Measurements from ENCODE around the gene RS1.

RS1 gene

DNA sequence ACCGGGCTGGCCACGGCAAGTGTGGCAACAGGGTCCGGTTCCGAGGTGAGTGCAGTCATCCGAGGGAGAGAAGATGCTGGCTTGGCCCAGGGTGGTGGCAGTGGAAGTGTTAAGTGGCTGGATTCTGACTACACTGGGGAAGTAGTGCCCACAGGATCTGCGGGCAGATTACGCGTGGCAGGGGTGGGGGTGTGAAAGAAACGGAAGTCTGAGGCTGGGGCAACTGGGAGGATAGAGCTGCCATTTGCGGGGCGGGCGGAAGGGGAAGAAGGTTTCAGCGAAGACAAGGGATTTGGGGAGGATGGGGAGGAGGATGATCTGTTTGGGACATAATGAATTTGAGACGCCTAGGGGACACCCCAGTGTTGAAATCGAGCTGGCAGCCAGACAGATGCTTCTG, 5.3 kb downstream of the RS1 start:
- H3K4me3 ChIP-seq (ENCODE audit: low read length): no peak overlapping the region
- no peak overlapping the region for H3K27ac ChIP-seq (ENCODE audit: low read length)
- H3K27me3 ChIP-seq (ENCODE audit: control insufficient read depth, insufficient read depth, low read length): no peaks in the 10 kb centered on the region
- no peaks in the 10 kb centered on the region for H3K9me3 ChIP-seq (ENCODE audit: control insufficient read depth, insufficient read depth, low read length)
- H3K4me1 ChIP-seq (ENCODE audit: control insufficient read depth, insufficient read depth, low read length): no peaks in the 10 kb centered on the region
- H3K36me3 ChIP-seq (ENCODE audit: control insufficient read depth, insufficient read depth, low read length): no peaks in the 10 kb centered on the region
- WGBS (ENCODE audit: insufficient coverage, insufficient read length): no CpG with 5 or more reads among the region's 15 CpGs
- DNase-seq (ENCODE audit: low read depth, low spot score): no peak

DNA sequence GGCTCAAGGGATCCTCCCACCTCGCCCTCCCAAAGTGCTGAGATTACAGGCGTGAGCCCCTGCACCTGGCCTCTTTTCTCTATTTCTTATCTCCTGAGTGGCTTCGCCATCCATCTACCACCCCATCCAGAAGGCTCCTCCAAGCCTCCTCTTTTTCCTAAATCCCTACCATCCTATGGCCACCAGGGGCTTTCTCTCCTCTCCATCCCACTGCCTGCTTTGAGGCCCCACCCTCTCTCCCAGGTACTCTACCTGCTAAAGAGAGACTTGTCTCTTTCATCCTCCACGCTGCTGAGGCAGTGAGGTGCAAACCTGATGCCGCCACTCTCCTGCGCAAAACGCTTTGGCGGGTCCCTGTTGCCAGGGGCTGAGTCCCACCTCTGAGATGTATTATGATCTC, 7.0 kb downstream of the RS1 start:
- H3K27ac ChIP-seq (ENCODE audit: low read length): no peak overlapping the region
- H3K4me1 ChIP-seq (ENCODE audit: control insufficient read depth, insufficient read depth, low read length): no peaks in the 10 kb centered on the region
- no peak overlapping the region for H3K4me3 ChIP-seq (ENCODE audit: low read length)
- no peaks in the 10 kb centered on the region for H3K36me3 ChIP-seq (ENCODE audit: control insufficient read depth, insufficient read depth, low read length)
- H3K27me3 ChIP-seq (ENCODE audit: control insufficient read depth, insufficient read depth, low read length): no peaks in the 10 kb centered on the region
- WGBS (ENCODE audit: insufficient coverage, insufficient read length): no CpG with 5 or more reads among the region's 8 CpGs
- no peaks in the 10 kb centered on the region for H3K9me3 ChIP-seq (ENCODE audit: control insufficient read depth, insufficient read depth, low read length)
- DNase-seq (ENCODE audit: low read depth, low spot score): no peak

DNA sequence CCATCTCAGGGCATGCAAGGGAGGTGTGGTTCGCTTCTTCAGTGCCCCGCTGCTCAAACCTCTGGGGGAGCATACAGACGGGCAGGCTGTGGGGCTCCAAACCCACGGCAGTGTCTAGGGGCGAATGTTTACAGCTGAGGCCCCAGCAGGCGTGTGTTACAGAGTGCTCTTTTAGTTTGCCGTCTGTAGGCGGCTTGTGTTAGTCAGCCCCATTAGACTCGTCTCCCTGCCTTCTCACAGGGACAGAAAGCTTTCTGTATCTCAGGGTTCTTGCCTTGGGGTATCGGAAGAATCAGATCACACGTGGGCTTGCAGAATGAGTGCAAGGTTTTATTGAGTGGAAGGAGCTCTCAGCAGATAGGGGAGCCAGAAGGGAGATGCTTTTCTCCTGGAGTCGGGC, 10.6 kb downstream of the RS1 start:
- no CpG with 5 or more reads among the region's 12 CpGs for WGBS (ENCODE audit: insufficient coverage, insufficient read length)
- H3K4me3 ChIP-seq (ENCODE audit: low read length): no peak overlapping the region

DNA sequence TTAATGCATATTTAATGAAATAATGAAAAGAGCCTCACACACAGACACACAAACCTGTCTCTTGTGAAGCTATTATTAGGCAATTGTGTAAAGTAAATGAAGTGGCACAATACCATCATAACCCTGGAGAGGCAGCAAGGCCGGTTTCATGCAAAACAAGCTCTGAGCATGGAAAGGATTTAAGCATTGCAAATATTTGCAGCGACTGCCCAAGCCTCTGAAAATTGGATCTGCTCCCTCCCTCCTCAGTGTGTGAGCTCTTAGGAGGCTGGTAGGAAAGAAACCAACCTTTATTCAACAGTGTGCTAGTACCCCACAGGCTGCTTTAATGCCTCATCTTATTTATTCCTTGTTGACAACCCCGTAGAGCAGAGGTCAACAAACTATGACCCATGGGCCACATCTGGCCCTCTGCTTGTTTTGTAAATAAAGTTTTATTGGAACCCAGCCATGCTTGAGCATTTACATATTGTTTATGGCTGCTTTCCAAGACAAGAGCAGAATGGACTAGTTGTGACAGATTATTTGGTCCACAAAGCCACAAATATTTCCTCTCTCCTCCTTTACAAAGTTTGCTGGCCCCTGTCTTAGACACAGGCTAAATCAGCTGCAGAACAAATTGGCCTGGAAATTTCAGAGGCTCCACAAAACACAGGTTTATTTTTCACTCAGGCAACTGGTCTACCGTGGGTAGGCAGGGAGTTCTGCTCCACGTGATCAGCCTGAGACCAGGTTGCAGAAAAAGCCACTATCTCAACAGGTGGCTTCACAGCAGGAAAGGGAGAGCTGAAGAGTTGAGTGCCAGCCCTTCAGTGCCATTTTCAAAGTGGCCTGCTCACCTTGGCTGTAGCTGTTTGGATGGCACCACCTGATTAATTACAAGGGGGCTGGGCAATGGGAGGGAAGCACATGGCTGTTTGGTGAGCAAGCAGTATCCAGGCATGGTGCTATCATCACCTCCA, 16.8 kb downstream of the RS1 start:
- H3K4me3 ChIP-seq (ENCODE audit: low read length): no peak overlapping the region
- no peaks in the 10 kb centered on the region for H3K9me3 ChIP-seq (ENCODE audit: control insufficient read depth, insufficient read depth, low read length)
- WGBS (ENCODE audit: insufficient coverage, insufficient read length): no CpG with 5 or more reads among the region's 5 CpGs
- no peak for DNase-seq (ENCODE audit: low read depth, low spot score)
- H3K27ac ChIP-seq (ENCODE audit: low read length): no peak overlapping the region
- H3K4me1 ChIP-seq (ENCODE audit: control insufficient read depth, insufficient read depth, low read length): peaks cover 1% of the 10 kb centered on the region; the same call in 1 of the 2 replicates
- no peaks in the 10 kb centered on the region for H3K36me3 ChIP-seq (ENCODE audit: control insufficient read depth, insufficient read depth, low read length)
- H3K27me3 ChIP-seq (ENCODE audit: control insufficient read depth, insufficient read depth, low read length): no peaks in the 10 kb centered on the region

More for the DNA sequence above, 10.6 kb downstream of the RS1 start:
- DNase-seq (ENCODE audit: low read depth, low spot score): no peak
- H3K4me1 ChIP-seq (ENCODE audit: control insufficient read depth, insufficient read depth, low read length): no peaks in the 10 kb centered on the region
- H3K27me3 ChIP-seq (ENCODE audit: control insufficient read depth, insufficient read depth, low read length): no peaks in the 10 kb centered on the region
- no peak overlapping the region for H3K27ac ChIP-seq (ENCODE audit: low read length)
- no peaks in the 10 kb centered on the region for H3K36me3 ChIP-seq (ENCODE audit: control insufficient read depth, insufficient read depth, low read length)
- no peaks in the 10 kb centered on the region for H3K9me3 ChIP-seq (ENCODE audit: control insufficient read depth, insufficient read depth, low read length)

DNA sequence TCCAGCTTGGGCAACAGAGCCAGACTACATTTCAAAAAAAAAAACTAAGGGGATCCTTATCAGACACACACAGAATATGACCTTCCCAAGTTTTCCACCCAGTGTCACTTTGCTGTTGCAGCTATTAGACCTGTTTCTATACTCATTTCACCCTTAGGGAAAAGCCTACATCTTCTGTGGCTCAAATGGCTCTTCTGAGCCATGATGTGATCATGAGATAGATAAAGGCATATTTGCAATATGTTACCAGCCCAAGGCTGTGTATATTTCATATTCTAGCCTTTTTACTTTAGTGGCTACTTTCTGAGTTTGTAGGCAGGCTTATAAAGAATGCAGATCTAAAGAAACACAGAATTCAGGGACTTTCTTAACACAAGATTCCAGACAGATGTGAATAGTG, 19.3 kb downstream of the RS1 start:
- H3K27me3 ChIP-seq (ENCODE audit: control insufficient read depth, insufficient read depth, low read length): no peaks in the 10 kb centered on the region
- H3K4me3 ChIP-seq (ENCODE audit: low read length): no peak overlapping the region
- no peaks in the 10 kb centered on the region for H3K36me3 ChIP-seq (ENCODE audit: control insufficient read depth, insufficient read depth, low read length)
- DNase-seq (ENCODE audit: low read depth, low spot score): no peak
- no peaks in the 10 kb centered on the region for H3K9me3 ChIP-seq (ENCODE audit: control insufficient read depth, insufficient read depth, low read length)
- no peak overlapping the region for H3K27ac ChIP-seq (ENCODE audit: low read length)
- peaks cover 5% of the 10 kb centered on the region; the same call in 1 of the 2 replicates for H3K4me1 ChIP-seq (ENCODE audit: control insufficient read depth, insufficient read depth, low read length)

DNA sequence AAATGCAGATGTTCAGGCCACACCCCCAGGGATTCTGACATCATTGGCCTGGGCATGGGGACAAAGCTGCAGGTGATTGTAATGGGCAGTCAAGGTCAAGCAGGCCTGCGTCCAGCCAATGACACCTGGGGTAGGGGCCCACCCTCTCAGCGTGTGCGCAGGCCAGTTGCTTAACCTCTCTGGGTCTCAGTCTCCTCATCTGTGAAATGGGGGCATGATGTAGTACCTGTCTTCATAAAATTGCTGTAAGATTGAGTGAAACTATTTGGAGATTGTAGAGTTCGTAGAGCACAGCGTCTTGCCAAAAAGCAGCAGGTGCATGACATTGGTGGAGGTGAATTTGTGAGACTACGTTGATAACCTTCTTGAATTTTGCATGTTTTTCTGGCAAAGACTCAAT, 21.2 kb downstream of the RS1 start:
- Histone ChIP-seq H3K4me1 (ENCODE audit: control insufficient read depth, insufficient read depth, low read length) (peaks cover 5% of the 10 kb centered on the region; the same call in 1 of the 2 replicates), H3K27ac (ENCODE audit: low read length) (no peak overlapping the region), H3K4me3 (ENCODE audit: low read length) (no peak overlapping the region), H3K9me3 (ENCODE audit: control insufficient read depth, insufficient read depth, low read length) (no peaks in the 10 kb centered on the region), H3K27me3 (ENCODE audit: control insufficient read depth, insufficient read depth, low read length) (no peaks in the 10 kb centered on the region), H3K36me3 (ENCODE audit: control insufficient read depth, insufficient read depth, low read length) (no peaks in the 10 kb centered on the region)
- no peak for DNase-seq (ENCODE audit: low read depth, low spot score)
- WGBS (ENCODE audit: insufficient coverage, insufficient read length): no CpG with 5 or more reads among the region's 6 CpGs

DNA sequence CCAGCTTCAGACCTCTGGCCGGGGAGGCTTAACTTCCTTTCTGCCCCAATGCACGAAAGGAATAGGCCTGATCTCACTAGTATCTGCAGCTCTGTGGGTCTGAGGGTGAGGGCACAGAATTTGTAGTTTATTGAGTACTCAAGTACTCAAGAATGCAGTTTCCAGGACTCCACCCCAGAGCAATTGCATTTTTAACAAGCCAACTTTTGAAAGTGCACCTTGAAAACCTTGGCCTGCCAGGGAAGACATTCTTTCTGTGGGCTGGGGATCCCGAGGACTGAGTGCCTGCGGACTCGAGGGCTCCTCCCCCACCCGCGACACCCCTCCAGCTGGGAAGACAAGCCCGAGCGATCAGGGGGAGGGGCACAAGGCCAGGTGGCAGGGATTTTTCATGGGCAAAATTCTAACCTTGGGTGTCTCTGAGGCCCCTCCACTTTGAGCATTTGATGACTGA, 22.4 kb downstream of the RS1 start:
- no peaks in the 10 kb centered on the region for H3K27me3 ChIP-seq (ENCODE audit: control insufficient read depth, insufficient read depth, low read length)
- no peaks in the 10 kb centered on the region for H3K9me3 ChIP-seq (ENCODE audit: control insufficient read depth, insufficient read depth, low read length)
- no peaks in the 10 kb centered on the region for H3K36me3 ChIP-seq (ENCODE audit: control insufficient read depth, insufficient read depth, low read length)
- no peak overlapping the region for H3K27ac ChIP-seq (ENCODE audit: low read length)
- DNase-seq (ENCODE audit: low read depth, low spot score): no peak
- peaks cover 5% of the 10 kb centered on the region; the same call in 1 of the 2 replicates for H3K4me1 ChIP-seq (ENCODE audit: control insufficient read depth, insufficient read depth, low read length)
- no CpG with 5 or more reads among the region's 9 CpGs for WGBS (ENCODE audit: insufficient coverage, insufficient read length)
- H3K4me3 ChIP-seq (ENCODE audit: low read length): no peak overlapping the region

DNA sequence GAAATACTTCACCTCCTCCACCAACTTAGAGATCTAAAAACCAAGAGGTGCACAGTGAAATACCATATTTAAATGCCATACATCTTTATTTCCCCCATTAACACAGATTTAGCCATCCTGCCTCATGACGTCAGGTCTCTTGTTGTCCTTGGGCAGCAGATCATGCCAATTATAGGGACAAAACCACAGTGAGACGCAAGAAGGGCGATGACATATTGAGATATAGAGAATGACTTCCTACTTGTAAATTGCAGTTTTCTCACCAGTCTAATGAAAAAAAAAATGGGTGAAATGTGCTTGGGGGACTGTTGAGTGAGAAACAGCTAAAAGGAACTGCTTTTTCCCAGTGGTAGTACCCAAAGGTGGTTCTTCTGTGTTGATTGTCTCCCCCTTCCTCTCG, 24.3 kb downstream of the RS1 start:
- H3K4me1 ChIP-seq (ENCODE audit: control insufficient read depth, insufficient read depth, low read length): peaks cover 5% of the 10 kb centered on the region; the same call in 1 of the 2 replicates
- no peaks in the 10 kb centered on the region for H3K9me3 ChIP-seq (ENCODE audit: control insufficient read depth, insufficient read depth, low read length)
- WGBS (ENCODE audit: insufficient coverage, insufficient read length): no CpG with 5 or more reads among the region's 4 CpGs
- no peaks in the 10 kb centered on the region for H3K36me3 ChIP-seq (ENCODE audit: control insufficient read depth, insufficient read depth, low read length)
- H3K27me3 ChIP-seq (ENCODE audit: control insufficient read depth, insufficient read depth, low read length): no peaks in the 10 kb centered on the region
- no peak overlapping the region for H3K4me3 ChIP-seq (ENCODE audit: low read length)
- DNase-seq (ENCODE audit: low read depth, low spot score): no peak
- H3K27ac ChIP-seq (ENCODE audit: low read length): no peak overlapping the region

DNA sequence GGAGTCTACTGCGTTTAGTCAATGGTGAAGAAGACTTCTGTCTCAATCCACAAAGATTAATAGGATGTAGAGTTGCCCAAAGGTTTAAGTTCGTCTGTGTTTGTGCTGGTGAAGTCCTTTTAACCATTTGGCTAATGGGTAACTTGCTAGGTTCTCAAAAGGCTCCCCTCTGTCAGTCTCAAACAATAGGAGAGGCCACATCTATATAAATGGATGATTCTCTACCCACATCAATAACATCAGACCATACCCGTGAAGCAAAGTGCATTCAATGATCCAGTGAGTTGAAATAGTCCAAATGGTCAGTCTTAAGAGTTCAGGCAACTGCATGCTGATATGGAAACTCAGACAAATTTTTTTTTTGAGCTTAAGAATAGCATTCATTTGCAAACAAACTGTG, 28.1 kb downstream of the RS1 start:
- no CpG with 5 or more reads among the region's 3 CpGs for WGBS (ENCODE audit: insufficient coverage, insufficient read length)

DNA sequence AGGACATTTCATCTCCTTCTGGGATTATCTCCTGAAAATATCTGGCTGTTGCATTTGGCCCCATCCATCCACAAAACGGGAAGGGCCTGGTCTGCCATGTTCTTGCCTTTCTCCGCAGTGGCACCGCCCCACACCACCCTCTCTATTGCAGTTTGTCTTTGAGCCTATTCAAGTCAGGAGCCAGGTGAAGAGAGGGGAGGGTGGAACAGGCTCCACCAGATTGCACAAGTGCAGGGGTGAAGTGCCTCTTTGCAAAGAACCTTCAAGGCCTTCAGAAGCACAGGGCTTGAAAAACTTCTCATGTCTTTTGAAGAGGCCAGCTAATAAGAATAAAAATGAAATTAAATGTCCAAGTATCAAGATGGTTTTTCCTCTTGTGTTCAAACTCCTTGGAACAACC, 28.7 kb downstream of the RS1 start:
- Histone ChIP-seq H3K27ac (ENCODE audit: low read length) (no peak overlapping the region), H3K4me3 (ENCODE audit: low read length) (no peak overlapping the region), H3K36me3 (ENCODE audit: control insufficient read depth, insufficient read depth, low read length) (no peaks in the 10 kb centered on the region), H3K27me3 (ENCODE audit: control insufficient read depth, insufficient read depth, low read length) (no peaks in the 10 kb centered on the region), H3K4me1 (ENCODE audit: control insufficient read depth, insufficient read depth, low read length) (no peaks in the 10 kb centered on the region), H3K9me3 (ENCODE audit: control insufficient read depth, insufficient read depth, low read length) (no peaks in the 10 kb centered on the region)
- WGBS (ENCODE audit: insufficient coverage, insufficient read length): no CpG with 5 or more reads among the region's 3 CpGs
- no peak for DNase-seq (ENCODE audit: low read depth, low spot score)

More for the DNA sequence above, 28.1 kb downstream of the RS1 start:
- H3K27me3 ChIP-seq (ENCODE audit: control insufficient read depth, insufficient read depth, low read length): no peaks in the 10 kb centered on the region
- H3K27ac ChIP-seq (ENCODE audit: low read length): no peak overlapping the region
- no peaks in the 10 kb centered on the region for H3K36me3 ChIP-seq (ENCODE audit: control insufficient read depth, insufficient read depth, low read length)
- H3K4me1 ChIP-seq (ENCODE audit: control insufficient read depth, insufficient read depth, low read length): no peaks in the 10 kb centered on the region
- H3K9me3 ChIP-seq (ENCODE audit: control insufficient read depth, insufficient read depth, low read length): no peaks in the 10 kb centered on the region
- H3K4me3 ChIP-seq (ENCODE audit: low read length): no peak overlapping the region
- DNase-seq (ENCODE audit: low read depth, low spot score): no peak

DNA sequence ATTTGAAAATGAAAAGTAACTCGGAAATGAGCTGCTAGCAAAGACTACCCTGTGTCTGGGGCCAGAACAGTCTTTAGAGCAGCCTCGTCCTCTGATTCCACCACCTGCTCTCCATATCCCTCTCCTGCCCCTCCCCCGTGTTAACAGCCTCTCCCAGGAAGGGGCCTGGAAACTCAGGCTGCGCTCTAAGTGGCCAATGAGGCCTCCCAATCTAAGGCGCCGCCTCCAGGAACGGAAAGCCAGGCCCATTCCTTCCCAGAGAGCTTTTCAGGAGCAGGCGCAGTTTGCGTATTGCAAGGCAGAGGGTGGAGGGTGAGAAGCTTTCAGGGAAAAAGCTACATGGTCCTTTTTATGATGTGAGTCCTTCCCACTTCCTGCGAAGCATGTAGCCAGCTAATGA, 31.2 kb downstream of the RS1 start:
- H3K9me3 ChIP-seq (ENCODE audit: control insufficient read depth, insufficient read depth, low read length): no peaks in the 10 kb centered on the region
- WGBS (ENCODE audit: insufficient coverage, insufficient read length): no CpG with 5 or more reads among the region's 10 CpGs
- H3K4me1 ChIP-seq (ENCODE audit: control insufficient read depth, insufficient read depth, low read length): no peaks in the 10 kb centered on the region
- peak; percentile 50 for DNase-seq (ENCODE audit: low read depth, low spot score)
- H3K36me3 ChIP-seq (ENCODE audit: control insufficient read depth, insufficient read depth, low read length): no peaks in the 10 kb centered on the region
- H3K27ac ChIP-seq (ENCODE audit: low read length): no peak overlapping the region
- H3K4me3 ChIP-seq (ENCODE audit: low read length): no peak overlapping the region
- H3K27me3 ChIP-seq (ENCODE audit: control insufficient read depth, insufficient read depth, low read length): no peaks in the 10 kb centered on the region

All from iPS DF 6.9 (cell line).